PFSK-1 (cell line): ENCODE results near the gene MKRN3.

Experiments used
- POLR2AphosphoS5 ChIP-seq: IDR thresholded peaks from 2 replicates; pipeline ENCODE4 v1.6.1; 2012; ENCODE audit warnings: low read depth, mild to moderate bottlenecking, control low read depth, low read length, moderate library complexity
- SIN3A ChIP-seq: IDR thresholded peaks from 2 replicates; pipeline ENCODE4 v1.6.1; 2012; ENCODE audit warnings: mild to moderate bottlenecking, low read length, moderate library complexity, borderline replicate concordance; ENCODE audit not compliant: insufficient read depth
- TAF1 ChIP-seq: IDR thresholded peaks from 2 replicates; pipeline ENCODE4 v1.6.1; 2012; ENCODE audit warnings: low read length, control low read depth, borderline replicate concordance; ENCODE audit not compliant: insufficient read depth
- TF ChIP-seq, protein P1 (sequence below), 2 experiments: IDR thresholded peaks; 2 replicates each; pipeline versions ENCODE4 v1.6.1 to v1.8.0; 2011 to 2012; ENCODE audit warnings: low read depth in 2 of 2, low read length in 2 of 2, control low read depth in 1 of 2, inconsistent platforms in 1 of 2, mild to moderate bottlenecking in 1 of 2, moderate library complexity in 1 of 2; ENCODE audit not compliant: insufficient read depth in 1 of 2

DNA sequence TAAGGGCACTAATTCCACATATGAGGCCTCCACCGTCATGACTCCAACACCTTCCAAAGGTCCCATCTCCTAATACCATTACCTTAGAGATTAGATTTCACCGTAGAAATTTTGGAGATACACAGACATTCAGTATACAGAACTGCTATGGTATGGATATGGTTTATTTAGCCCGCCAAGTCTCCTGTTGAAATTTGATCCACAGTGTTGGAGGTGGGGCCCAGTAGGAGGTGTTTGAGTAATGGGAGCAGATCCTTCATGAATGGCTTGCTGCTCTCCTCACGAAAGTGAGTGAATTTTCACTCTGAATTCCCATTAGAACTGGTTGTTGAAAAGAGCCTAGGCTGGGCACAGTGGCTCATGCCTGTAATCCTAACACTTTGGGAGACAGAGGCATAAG is 7.4 kb downstream of the MKRN3 start:
- TF ChIP-seq POLR2AphosphoS5 (no peak), TAF1 (no peak), SIN3A (no peak)
- TF ChIP-seq, protein P1, sequence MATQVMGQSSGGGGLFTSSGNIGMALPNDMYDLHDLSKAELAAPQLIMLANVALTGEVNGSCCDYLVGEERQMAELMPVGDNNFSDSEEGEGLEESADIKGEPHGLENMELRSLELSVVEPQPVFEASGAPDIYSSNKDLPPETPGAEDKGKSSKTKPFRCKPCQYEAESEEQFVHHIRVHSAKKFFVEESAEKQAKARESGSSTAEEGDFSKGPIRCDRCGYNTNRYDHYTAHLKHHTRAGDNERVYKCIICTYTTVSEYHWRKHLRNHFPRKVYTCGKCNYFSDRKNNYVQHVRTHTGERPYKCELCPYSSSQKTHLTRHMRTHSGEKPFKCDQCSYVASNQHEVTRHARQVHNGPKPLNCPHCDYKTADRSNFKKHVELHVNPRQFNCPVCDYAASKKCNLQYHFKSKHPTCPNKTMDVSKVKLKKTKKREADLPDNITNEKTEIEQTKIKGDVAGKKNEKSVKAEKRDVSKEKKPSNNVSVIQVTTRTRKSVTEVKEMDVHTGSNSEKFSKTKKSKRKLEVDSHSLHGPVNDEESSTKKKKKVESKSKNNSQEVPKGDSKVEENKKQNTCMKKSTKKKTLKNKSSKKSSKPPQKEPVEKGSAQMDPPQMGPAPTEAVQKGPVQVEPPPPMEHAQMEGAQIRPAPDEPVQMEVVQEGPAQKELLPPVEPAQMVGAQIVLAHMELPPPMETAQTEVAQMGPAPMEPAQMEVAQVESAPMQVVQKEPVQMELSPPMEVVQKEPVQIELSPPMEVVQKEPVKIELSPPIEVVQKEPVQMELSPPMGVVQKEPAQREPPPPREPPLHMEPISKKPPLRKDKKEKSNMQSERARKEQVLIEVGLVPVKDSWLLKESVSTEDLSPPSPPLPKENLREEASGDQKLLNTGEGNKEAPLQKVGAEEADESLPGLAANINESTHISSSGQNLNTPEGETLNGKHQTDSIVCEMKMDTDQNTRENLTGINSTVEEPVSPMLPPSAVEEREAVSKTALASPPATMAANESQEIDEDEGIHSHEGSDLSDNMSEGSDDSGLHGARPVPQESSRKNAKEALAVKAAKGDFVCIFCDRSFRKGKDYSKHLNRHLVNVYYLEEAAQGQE (IDR thresholded peaks at IDR 0.05; ENCODE audit: insufficient read depth in 1 of 2, low read depth in 2 of 2, low read length in 2 of 2), result no peak
